Activated T-helper 1 cell treated with anti-CD3 and anti-CD28 coated beads, Interleukin-12 subunit alpha, Interleukin-12 subunit beta, Interleukin-2, Interleukin-4 antibody, amounts not matched to agents 30 ng/mL and 10 ng/mL and 1 ng/mL, durations not matched to agents 14 hours and 24 hours and 36 hours (primary cell): ENCODE measurements around the gene MTNR1B. TPM values are rescaled to one million over a fixed set of nuclear protein-coding genes. Genes with fewer than 3 reads are reported as not detected.

Experiments
- DNase-seq: peaks from one replicate; pipeline ENCODE4 v3.0.0; 2021; ENCODE audit warnings: low spot score
- H3K27ac Mint-ChIP-seq: one replicate; pipeline ENCODE4 v1.8.0; 2021; ENCODE audit warnings: mild to moderate bottlenecking, mixed read lengths
- H3K27me3 Mint-ChIP-seq: one replicate; pipeline ENCODE4 v1.8.0; 2022; ENCODE audit warnings: mild to moderate bottlenecking, moderate library complexity, mixed read lengths; ENCODE audit not compliant: insufficient read depth
- H3K36me3 Mint-ChIP-seq: one replicate; pipeline ENCODE4 v1.8.0; 2021; ENCODE audit warnings: low read depth, mixed read lengths
- H3K4me1 Mint-ChIP-seq: one replicate; pipeline ENCODE4 v1.8.0; 2021; ENCODE audit warnings: low read depth, mixed read lengths
- H3K4me3 Mint-ChIP-seq: one replicate; pipeline ENCODE4 v1.8.0; 2021; ENCODE audit warnings: mild to moderate bottlenecking, moderate library complexity, mixed read lengths
- H3K9me3 Mint-ChIP-seq: one replicate; pipeline ENCODE4 v1.8.0; 2021; ENCODE audit warnings: mixed read lengths
- intact Hi-C: fragments of 100-400 bp; cut with micrococcal nuclease; formaldehyde crosslinking; loops from one replicate; pipeline ENCODE4 v1.15.1; 2024
- total RNA-seq: library from RNA; stranded (reverse); gene quantifications from 2 replicates; pipeline ENCODE4 v1.2.3, GENCODE V29; 2022

The MTNR1B gene
- total RNA-seq, 1 donor from 2014 or later: not detected

GRCh38 chr11:93025558-93026255, 56.3 kb downstream of the MTNR1B start:
- intact Hi-C loops: no loop called here
- Mint-ChIP-seq H3K4me3 (no peak overlapping the region), H3K36me3 (no peaks in the 10 kb centered on the region), H3K4me1 (no peaks in the 10 kb centered on the region), H3K9me3 (no peaks in the 10 kb centered on the region), H3K27ac (no peak overlapping the region), H3K27me3 (peaks cover 2% of the 10 kb centered on the region)
- DNase-seq: no peak

DNA sequence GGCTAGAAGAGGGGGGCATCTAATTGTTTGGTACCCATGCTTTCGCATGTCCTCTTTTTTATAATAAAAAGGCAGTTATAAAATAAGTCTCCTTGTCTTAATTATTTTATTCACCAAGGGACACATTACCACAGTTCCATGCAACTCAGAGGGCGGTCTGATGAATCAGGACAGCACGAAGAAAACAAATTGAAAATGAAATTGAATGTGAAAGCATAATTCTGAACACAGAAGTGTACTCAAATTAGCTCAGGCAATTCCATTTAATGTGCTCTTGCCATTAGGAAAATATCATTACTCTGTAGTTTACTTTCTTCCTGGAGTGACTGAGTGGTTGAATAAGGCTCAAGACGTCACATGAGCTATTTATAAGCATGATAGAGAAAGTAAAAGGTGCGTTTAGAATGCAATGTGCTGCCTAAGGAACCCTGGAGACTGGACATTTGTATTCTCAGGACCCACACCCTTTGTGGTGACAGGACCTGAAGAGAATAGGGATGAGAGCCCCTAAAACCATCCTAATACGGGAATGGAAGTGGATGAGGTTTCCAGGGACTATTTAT, 59.6 kb downstream of the MTNR1B start:
- DNase-seq: no peak
- intact Hi-C loops: no loop called here
- H3K4me1 Mint-ChIP-seq: no peaks in the 10 kb centered on the region
- H3K9me3 Mint-ChIP-seq: no peaks in the 10 kb centered on the region
- H3K36me3 Mint-ChIP-seq: no peaks in the 10 kb centered on the region
- H3K27ac Mint-ChIP-seq: no peak overlapping the region
- no peak overlapping the region for H3K4me3 Mint-ChIP-seq
- peaks cover 2% of the 10 kb centered on the region for H3K27me3 Mint-ChIP-seq

GRCh38 chr11:93031386-93031785, 61.9 kb downstream of the MTNR1B start:
- H3K4me3 Mint-ChIP-seq: no peak overlapping the region
- peaks cover 2% of the 10 kb centered on the region for H3K27me3 Mint-ChIP-seq
- no peak overlapping the region for H3K27ac Mint-ChIP-seq
- no peaks in the 10 kb centered on the region for H3K4me1 Mint-ChIP-seq
- H3K36me3 Mint-ChIP-seq: no peaks in the 10 kb centered on the region
- DNase-seq: no peak
- intact Hi-C loops: loop anchor here (1.0 kb wide), 1 partner anchor 24 kb away; no protein-coding TSS in a partner anchor
- no peaks in the 10 kb centered on the region for H3K9me3 Mint-ChIP-seq

Other genes starting within 250 kb of the MTNR1B start
- 16.9 and 17.1 TPM in 2 replicates for gene SLC36A4, start 228.3 kb downstream of the MTNR1B start, total RNA-seq